ENCODE results near the gene FEN1. TPM values are rescaled to one million over a fixed set of nuclear protein-coding genes. Genes with fewer than 3 reads are reported as not detected.

The FEN1 gene
- total RNA-seq, 2 donors from 2014 or later: 14.4 to 67.9 TPM

DNA sequence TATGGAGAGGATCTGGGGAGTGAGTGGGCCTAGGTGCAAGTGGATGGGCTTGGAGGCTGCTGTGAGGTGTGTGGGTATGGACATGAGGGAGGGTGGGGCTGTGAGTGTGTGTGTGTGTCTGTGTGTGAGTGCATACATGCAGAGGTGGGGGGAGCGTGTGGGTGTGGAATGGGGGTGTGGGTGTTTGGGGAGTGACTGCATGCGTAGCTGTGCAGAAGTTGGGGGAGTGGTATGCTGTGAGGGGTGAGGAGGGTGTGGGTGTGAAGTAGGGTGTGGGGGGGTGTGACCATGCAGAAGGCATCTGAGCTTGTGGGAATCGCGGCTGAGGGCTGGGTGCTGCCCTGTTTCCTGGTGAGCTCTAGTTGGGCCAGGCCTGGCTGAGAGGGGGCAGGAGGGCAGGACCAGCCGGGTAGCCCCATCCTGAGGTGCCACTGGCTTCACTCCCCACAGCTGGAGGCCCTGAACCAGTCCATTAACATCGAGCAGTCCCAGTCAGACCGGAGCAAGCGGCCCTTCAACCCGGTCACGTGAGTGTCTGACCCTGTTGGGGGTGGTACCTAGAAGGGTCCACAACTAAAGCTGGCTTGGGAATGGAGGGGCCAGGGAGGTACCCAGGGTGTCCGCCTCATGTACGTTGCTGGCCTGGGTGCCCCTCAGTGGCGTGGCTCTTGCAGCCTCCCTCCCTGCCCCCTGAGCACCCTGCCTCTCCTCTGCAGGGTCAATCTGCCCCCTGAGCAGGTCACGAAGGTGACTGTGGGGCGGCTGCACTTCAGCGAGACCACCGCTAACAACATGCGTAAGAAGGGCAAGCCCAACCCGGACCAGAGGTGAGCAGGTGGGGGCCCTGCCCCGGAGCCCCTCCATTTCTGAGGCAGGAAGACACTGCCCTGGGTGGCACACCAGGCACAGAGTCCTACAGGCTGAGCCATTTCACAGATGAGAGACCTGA is 16.8 kb upstream of the FEN1 start:
- no peaks in the 10 kb centered on the region for H3K36me3 ChIP-seq
- no peaks in the 10 kb centered on the region for H3K27me3 ChIP-seq
- H3K27ac ChIP-seq: no peak overlapping the region
- TF ChIP-seq, protein P1, sequence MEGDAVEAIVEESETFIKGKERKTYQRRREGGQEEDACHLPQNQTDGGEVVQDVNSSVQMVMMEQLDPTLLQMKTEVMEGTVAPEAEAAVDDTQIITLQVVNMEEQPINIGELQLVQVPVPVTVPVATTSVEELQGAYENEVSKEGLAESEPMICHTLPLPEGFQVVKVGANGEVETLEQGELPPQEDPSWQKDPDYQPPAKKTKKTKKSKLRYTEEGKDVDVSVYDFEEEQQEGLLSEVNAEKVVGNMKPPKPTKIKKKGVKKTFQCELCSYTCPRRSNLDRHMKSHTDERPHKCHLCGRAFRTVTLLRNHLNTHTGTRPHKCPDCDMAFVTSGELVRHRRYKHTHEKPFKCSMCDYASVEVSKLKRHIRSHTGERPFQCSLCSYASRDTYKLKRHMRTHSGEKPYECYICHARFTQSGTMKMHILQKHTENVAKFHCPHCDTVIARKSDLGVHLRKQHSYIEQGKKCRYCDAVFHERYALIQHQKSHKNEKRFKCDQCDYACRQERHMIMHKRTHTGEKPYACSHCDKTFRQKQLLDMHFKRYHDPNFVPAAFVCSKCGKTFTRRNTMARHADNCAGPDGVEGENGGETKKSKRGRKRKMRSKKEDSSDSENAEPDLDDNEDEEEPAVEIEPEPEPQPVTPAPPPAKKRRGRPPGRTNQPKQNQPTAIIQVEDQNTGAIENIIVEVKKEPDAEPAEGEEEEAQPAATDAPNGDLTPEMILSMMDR (IDR thresholded peaks at IDR 0.05): no peak
- DNase-seq: no peak
- H3K4me1 ChIP-seq: no peaks in the 10 kb centered on the region
- intact Hi-C loops (cut with DNase I): no loop called here
- H3K4me3 ChIP-seq: no peak overlapping the region
- H3K9me3 ChIP-seq: no peaks in the 10 kb centered on the region
- H3K9ac ChIP-seq (ENCODE audit: low read depth in 2 of 2, low read length in 2 of 2): no peak overlapping the region

DNA sequence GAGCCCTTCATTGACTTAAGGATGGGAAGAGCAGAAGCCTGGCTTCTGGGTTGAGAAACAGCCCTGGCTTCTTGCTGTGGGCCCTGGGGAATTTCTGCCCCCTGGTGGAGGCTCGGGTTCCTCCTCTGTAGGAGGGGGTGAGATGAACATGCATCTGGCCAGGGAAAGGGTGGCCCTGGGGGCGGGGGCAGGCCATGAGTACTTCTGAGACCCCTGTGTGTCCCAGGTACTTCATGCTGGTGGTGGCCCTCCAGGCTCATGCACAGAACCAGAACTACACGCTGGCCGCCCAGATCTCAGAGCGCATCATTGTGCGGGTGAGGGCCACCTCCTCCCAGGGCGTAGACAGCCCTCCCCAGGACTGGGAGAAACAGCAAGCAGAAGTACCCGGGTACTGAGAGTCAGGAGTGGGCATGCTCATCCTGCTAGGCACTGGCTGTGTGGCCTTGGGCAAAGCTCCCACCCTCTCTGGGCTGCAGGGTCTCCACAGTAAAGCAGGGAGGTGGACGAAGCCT is 16.1 kb upstream of the FEN1 start:
- H3K9ac ChIP-seq (ENCODE audit: low read depth in 2 of 2, low read length in 2 of 2): no peak overlapping the region
- no peaks in the 10 kb centered on the region for H3K9me3 ChIP-seq
- H3K27ac ChIP-seq: no peak overlapping the region
- intact Hi-C loops (cut with DNase I): no loop called here
- TF ChIP-seq, protein P1 (IDR thresholded peaks at IDR 0.05): peak; percentile 67
- no peaks in the 10 kb centered on the region for H3K4me1 ChIP-seq
- DNase-seq: peak; percentile 77
- no peak overlapping the region for H3K4me3 ChIP-seq
- no peaks in the 10 kb centered on the region for H3K36me3 ChIP-seq
- no peaks in the 10 kb centered on the region for H3K27me3 ChIP-seq

DNA sequence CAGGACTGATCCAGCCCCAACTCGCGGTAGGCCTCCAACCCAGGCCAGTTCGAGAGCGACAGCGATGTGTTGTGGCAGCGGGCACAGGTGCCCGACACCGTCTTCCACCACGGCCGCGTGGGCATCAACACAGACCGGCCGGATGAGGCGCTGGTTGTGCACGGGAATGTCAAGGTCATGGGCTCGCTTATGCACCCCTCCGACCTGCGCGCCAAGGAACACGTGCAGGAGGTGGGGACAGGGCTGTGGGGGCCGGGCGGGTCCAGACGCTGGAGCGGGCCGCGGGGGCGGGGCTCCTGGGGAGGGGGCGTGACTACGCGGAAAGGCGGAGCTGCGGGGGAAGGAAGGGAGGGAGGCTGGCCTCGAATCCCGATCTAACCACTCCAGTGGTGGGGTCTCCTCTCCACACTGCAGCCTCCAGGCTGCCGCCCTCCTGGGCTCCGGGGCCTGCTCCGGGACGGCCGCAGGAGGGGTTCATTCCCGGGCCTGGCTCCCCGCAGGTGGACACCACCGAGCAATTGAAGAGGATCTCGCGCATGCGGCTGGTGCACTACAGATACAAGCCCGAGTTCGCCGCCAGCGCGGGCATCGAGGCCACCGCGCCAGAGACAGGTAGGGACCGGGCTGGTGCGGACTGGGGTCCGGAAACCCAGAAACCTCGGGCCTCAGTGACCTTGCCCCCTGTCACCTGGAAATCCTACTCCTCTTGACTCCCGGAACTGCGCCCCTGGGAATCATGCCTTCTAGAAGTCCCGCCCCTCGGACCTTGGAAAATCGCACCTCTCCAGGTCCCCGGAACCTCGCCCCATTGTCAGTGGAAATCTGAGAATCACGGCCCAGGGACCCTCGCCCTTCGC is 15.2 kb upstream of the FEN1 start:
- intact Hi-C loops (cut with DNase I): no loop called here
- H3K27ac ChIP-seq: no peak overlapping the region
- H3K27me3 ChIP-seq: no peaks in the 10 kb centered on the region
- TF ChIP-seq, protein P1 (IDR thresholded peaks at IDR 0.05): no peak
- H3K9ac ChIP-seq (ENCODE audit: low read depth in 2 of 2, low read length in 2 of 2): no peak overlapping the region
- H3K4me3 ChIP-seq: peak overlapping the region; percentile 5
- no peaks in the 10 kb centered on the region for H3K36me3 ChIP-seq
- peak; percentile 45 for DNase-seq
- no peaks in the 10 kb centered on the region for H3K9me3 ChIP-seq
- H3K4me1 ChIP-seq: no peaks in the 10 kb centered on the region

DNA sequence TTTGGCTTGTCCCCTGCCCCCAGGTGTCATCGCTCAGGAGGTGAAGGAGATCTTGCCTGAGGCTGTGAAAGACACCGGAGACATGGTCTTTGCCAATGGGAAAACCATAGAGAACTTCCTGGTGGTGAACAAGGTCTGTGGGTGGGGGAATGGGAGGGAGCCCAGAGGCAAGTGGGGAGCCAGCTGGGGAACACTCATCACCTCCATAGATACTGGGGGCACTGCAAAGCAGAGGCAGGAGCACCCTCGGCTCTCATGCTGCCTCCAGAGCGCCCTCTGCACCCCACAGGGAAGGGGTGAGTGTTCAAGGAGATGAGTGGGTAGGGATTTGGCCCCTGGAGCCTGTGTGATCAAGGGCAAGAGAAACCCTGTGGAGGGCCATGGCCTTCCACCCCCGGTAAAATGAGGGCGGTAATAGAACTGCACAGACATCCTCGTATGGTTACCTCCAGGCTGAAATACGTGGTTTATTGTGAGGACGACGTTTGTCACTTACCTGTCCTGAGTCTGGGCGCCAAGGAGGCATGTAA is 14.3 kb upstream of the FEN1 start:
- no peaks in the 10 kb centered on the region for H3K36me3 ChIP-seq
- no peaks in the 10 kb centered on the region for H3K4me1 ChIP-seq
- H3K9me3 ChIP-seq: no peaks in the 10 kb centered on the region
- H3K4me3 ChIP-seq: no peak overlapping the region
- no peak for DNase-seq
- intact Hi-C loops (cut with DNase I): no loop called here
- no peak overlapping the region for H3K9ac ChIP-seq (ENCODE audit: low read depth in 2 of 2, low read length in 2 of 2)
- no peaks in the 10 kb centered on the region for H3K27me3 ChIP-seq
- H3K27ac ChIP-seq: no peak overlapping the region
- TF ChIP-seq, protein P1 (IDR thresholded peaks at IDR 0.05): no peak

Measured in colonic mucosa (tissue), 4 donors.